Kidney epithelial cell (primary cell): Measurements from ENCODE around the gene FAM13B. TPM values are rescaled to one million over a fixed set of nuclear protein-coding genes. Genes with fewer than 3 reads are reported as not detected.
"Not testable (repeated sequence)": the region's sequence is repeated elsewhere in the genome, so short reads cannot be mapped to it uniquely, and the experiment has no call there.

ENCODE experiments used
- DNase-seq: peaks from one replicate; pipeline ENCODE4 v3.0.0-alpha.2; 2010; ENCODE audit warnings: low read depth
- H3K27me3 ChIP-seq: 2 replicates; pipeline ENCODE4 v1.6.0; 2011; ENCODE audit warnings: low read length; ENCODE audit not compliant: control insufficient read depth, insufficient read depth
- H3K36me3 ChIP-seq: 2 replicates; pipeline ENCODE4 v1.5.1; 2011; ENCODE audit warnings: low read length; ENCODE audit not compliant: control insufficient read depth, insufficient read depth
- H3K4me3 ChIP-seq: 2 replicates; pipeline ENCODE4 v1.5.1; 2011; ENCODE audit warnings: low read depth, mild to moderate bottlenecking, control low read depth, low read length
- total RNA-seq: library from RNA; depleted of rRNA; stranded (reverse); fragments of >200 nt; gene quantifications from 2 replicates; pipeline ENCODE4 v1.2.3, GENCODE V29; 2015
- TF ChIP-seq, protein P1 (sequence below): IDR thresholded peaks from 2 replicates; pipeline ENCODE4 v1.5.1; 2011; ENCODE audit warnings: mild to moderate bottlenecking, moderate library complexity, low read length, control low read depth, inconsistent platforms; ENCODE audit not compliant: insufficient read depth, poor library complexity, severe bottlenecking

Gene FAM13B
- 12.6 and 14.4 TPM in 2 replicates for total RNA-seq

DNA sequence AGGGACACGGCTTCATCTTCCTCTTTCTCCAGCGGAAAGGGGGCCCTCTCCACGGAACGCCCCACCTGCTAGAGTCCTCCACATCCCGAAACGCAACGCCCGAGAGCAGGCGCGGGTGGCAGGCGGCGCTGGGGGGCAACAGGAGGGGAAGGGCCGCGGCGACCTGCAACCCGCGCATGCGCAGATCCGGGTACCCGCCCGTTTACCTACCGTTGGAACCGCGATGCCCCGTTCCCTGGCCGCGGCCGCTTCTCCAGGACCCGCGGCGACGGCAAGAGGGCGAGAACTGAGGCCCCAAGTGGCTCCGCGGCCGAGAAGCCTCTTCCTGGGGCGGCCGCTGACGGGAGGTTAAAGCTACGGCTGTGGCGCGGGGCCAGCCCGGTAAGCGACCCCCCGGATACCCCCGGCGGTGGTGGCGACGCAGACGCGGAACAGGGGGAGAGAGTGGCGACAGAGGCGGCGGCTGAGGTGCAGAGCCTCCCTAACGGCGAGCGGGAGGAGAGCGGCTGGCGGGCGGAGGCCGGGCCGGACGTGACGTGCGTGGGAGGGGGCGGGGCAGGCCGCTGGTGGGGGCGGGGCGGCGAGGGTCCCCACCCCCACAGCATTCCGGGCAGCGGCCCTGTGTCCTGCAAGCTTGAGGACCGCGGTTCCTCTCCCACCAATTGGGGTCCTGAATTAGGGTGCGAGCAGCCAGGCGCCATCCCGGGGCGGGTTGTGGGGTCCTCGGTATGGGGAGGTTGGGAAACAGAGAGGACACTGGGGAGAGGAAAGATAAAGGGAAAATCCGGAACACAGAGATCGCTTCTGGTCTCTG, at the start of gene FAM13B:
FAM13B (minus strand) TSS at position 508 of the 814 bp plus-strand sequence. CDS start 13,968 bp downstream, outside the sequence.
- H3K36me3 ChIP-seq: no peaks in the 10 kb centered on the region
- DNase-seq: no peak
- TF ChIP-seq, protein P1, sequence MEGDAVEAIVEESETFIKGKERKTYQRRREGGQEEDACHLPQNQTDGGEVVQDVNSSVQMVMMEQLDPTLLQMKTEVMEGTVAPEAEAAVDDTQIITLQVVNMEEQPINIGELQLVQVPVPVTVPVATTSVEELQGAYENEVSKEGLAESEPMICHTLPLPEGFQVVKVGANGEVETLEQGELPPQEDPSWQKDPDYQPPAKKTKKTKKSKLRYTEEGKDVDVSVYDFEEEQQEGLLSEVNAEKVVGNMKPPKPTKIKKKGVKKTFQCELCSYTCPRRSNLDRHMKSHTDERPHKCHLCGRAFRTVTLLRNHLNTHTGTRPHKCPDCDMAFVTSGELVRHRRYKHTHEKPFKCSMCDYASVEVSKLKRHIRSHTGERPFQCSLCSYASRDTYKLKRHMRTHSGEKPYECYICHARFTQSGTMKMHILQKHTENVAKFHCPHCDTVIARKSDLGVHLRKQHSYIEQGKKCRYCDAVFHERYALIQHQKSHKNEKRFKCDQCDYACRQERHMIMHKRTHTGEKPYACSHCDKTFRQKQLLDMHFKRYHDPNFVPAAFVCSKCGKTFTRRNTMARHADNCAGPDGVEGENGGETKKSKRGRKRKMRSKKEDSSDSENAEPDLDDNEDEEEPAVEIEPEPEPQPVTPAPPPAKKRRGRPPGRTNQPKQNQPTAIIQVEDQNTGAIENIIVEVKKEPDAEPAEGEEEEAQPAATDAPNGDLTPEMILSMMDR: no peak
- peak within 1 kb of the TSS; percentile 95 for H3K4me3 ChIP-seq
- H3K27me3 ChIP-seq: no peaks in the 10 kb centered on the region

DNA sequence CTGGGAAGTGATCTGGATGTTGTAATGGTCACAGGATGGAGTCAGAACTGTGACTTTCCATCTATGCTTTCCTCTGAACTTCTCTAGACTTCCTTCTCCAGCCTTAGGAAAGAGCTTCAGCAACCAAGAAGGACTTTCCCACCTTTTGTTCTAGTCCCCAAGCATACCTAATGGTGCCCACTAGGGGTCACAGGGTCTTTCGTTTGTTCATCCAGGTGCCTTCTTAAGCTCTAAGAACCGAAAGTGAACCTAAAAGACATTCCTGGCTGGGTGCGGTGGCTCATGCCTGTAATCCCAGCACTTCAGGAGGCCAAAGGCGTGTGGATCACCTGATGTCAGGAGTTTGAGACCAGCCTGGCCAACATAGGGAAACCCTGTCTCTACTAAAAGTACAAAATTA, 49.2 kb upstream of the FAM13B start:
- DNase-seq: no peak
- no peak overlapping the region for H3K4me3 ChIP-seq
- TF ChIP-seq, protein P1: no peak
- no peaks in the 10 kb centered on the region for H3K36me3 ChIP-seq
- H3K27me3 ChIP-seq: no peaks in the 10 kb centered on the region

DNA sequence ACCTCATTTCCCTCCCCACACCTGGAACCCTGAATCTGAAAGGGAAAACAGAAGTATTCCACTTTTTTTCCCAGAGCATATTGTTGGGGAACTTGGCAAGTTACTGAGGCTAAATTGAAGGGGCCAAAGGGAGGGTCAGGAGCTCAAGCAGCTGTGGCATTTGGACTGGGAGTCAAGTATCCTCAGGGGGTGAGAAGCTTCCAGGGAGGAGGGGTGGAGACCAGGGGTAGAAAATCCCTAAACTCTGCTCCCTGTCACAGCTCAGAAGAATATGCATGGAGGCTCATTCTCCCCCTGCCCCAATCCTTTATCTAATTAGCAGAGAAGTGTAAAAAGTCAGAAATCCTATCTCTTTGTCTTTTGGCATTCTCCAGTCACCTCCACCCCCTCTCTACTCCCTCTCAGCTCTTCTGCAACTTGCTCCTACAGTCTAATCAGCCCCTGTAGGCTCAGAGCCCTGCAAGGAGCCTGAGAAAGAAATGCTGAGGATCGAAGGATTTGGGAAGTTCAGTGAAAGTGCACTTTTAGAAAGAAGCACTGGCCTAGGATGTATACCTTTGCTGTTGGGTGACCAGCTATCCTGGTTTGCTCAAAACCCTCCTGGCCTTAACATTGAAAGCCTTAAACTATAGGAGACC, 45.2 kb upstream of the FAM13B start:
- Histone ChIP-seq H3K4me3 (no peak overlapping the region), H3K27me3 (no peaks in the 10 kb centered on the region), H3K36me3 (no peaks in the 10 kb centered on the region)
- TF ChIP-seq, protein P1: no peak
- DNase-seq: no peak

- H3K36me3 ChIP-seq: no peaks in the 10 kb centered on the region
- DNase-seq: no peak
- TF ChIP-seq, protein P1: peak; percentile 85
- H3K4me3 ChIP-seq: no peak overlapping the region
- H3K27me3 ChIP-seq: no peaks in the 10 kb centered on the region
These were observed 44.3 kb upstream of the FAM13B start for GRCh38 chr5:138077064-138077696.

GRCh38 chr5:138070026-138070425, 37.1 kb upstream of the FAM13B start:
- H3K4me3 ChIP-seq, H3K36me3 ChIP-seq, H3K27me3 ChIP-seq, DNase-seq: not testable (repeated sequence)

DNA sequence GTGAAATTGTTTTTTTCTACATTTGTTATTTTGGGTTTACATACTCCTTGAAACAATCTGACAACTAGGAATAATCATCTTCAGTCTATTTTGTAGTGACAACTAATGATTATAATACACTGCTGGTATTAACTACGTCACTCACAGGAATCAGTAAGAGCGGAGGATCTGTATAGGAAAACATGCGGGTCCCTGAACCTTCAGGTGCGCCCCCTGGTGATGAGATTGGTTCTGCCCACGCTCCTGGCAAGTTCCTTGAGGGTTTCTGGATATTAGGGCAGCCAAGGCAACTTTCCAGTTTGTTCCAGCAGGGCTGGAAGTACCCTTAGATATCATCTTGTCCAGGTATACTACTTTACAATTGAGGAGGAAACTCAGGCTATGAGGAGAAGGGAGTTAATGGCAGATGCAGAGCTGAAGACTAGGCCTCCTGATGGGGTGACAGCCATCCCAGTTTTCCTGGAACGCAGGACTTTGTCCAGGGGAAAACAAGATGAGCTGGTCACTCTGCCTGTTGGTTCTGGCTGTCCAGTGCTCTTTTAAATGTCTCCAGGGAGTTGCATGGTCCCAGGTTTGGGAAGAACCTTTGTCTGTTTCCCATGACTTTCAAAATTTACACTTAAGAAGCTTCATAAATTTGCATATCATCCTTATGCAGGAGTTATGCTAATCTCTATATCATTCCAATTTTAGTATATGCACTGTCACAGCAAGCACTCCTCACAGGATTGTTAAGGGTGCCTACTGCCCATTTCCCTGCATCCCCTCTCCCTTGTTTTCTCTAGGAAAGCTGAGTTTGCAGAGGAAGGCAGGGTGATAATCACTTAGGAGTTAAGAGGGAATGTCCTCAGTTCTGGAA, 36.1 kb upstream of the FAM13B start:
- no peaks in the 10 kb centered on the region for H3K36me3 ChIP-seq
- no peaks in the 10 kb centered on the region for H3K27me3 ChIP-seq
- H3K4me3 ChIP-seq: no peak overlapping the region
- TF ChIP-seq, protein P1: peak; percentile 83
- DNase-seq: peak; percentile 25
